H9 (cell line): ENCODE data around the gene DNAJC11. TPM values are rescaled to one million over a fixed set of nuclear protein-coding genes. Genes with fewer than 3 reads are reported as not detected.

Source experiments
- DNase-seq: peaks from one replicate; pipeline ENCODE4 v3.0.0-alpha.2; 2017
- H2AFZ ChIP-seq: one replicate; pipeline ENCODE4 v1.6.1; 2013; ENCODE audit warnings: mild to moderate bottlenecking, low read length, control low read depth, moderate library complexity
- H2AK5ac ChIP-seq: 2 replicates; pipeline ENCODE4 v1.6.1; 2013; ENCODE audit warnings: low read length, control low read depth, mixed read lengths; ENCODE audit not compliant: insufficient read length
- H2BK120ac ChIP-seq: one replicate; pipeline ENCODE4 v1.6.1; 2013; ENCODE audit warnings: low read depth, mild to moderate bottlenecking, low read length, control low read depth, inconsistent platforms; ENCODE audit not compliant: poor library complexity, severe bottlenecking
- H2BK12ac ChIP-seq: 2 replicates; pipeline ENCODE4 v1.6.1; 2013; ENCODE audit warnings: low read length, control low read depth, mixed read lengths, low read depth; ENCODE audit not compliant: insufficient read length
- H2BK15ac ChIP-seq: 2 replicates; pipeline ENCODE4 v1.6.1; 2013; ENCODE audit warnings: low read depth, low read length, control low read depth
- H2BK20ac ChIP-seq: one replicate; pipeline ENCODE4 v1.6.1; 2013; ENCODE audit warnings: low read depth, mild to moderate bottlenecking, low read length, control low read depth, inconsistent platforms; ENCODE audit not compliant: poor library complexity, severe bottlenecking
- H2BK5ac ChIP-seq: 2 replicates; pipeline ENCODE4 v1.6.1; 2013; ENCODE audit warnings: low read length, control low read depth, mixed read lengths; ENCODE audit not compliant: insufficient read length
- H3K14ac ChIP-seq: 2 replicates; pipeline ENCODE4 v1.6.1; 2013; ENCODE audit warnings: low read length, control low read depth; ENCODE audit not compliant: insufficient read depth
- H3K18ac ChIP-seq: 2 replicates; pipeline ENCODE4 v1.6.1; 2013; ENCODE audit warnings: low read depth, mild to moderate bottlenecking, mixed read lengths, low read length, control low read depth; ENCODE audit not compliant: insufficient read length
- H3K23ac ChIP-seq: 2 replicates; pipeline ENCODE4 v1.6.1; 2013; ENCODE audit warnings: low read length, control low read depth, mixed read lengths, low read depth; ENCODE audit not compliant: insufficient read length
- H3K23me2 ChIP-seq: 2 replicates; pipeline ENCODE4 v1.6.1; 2013; ENCODE audit warnings: low read depth, mild to moderate bottlenecking, mixed read lengths, low read length, control low read depth; ENCODE audit not compliant: insufficient read length, poor library complexity, severe bottlenecking
- H3K27ac ChIP-seq: 2 replicates; pipeline ENCODE4 v1.5.1; 2013; ENCODE audit warnings: low read length, control low read depth, mixed read lengths, low read depth; ENCODE audit not compliant: insufficient read length
- H3K27me3 ChIP-seq: 2 replicates; pipeline ENCODE4 v1.6.1; 2013; ENCODE audit warnings: low read length, control low read depth, inconsistent platforms; ENCODE audit not compliant: insufficient read depth
- H3K4ac ChIP-seq: 2 replicates; pipeline ENCODE4 v1.6.1; 2013; ENCODE audit warnings: low read depth, mild to moderate bottlenecking, control low read depth, inconsistent platforms, low read length, moderate library complexity
- H3K4me1 ChIP-seq: 2 replicates; pipeline ENCODE4 v1.6.1; 2013; ENCODE audit warnings: low read length, control low read depth, inconsistent platforms; ENCODE audit not compliant: insufficient read depth
- H3K4me2 ChIP-seq: 2 replicates; pipeline ENCODE4 v1.6.1; 2013; ENCODE audit warnings: low read length, control low read depth, mixed read lengths; ENCODE audit not compliant: insufficient read length, insufficient read depth
- H3K56ac ChIP-seq: 2 replicates; pipeline ENCODE4 v1.6.1; 2013; ENCODE audit warnings: low read depth, mild to moderate bottlenecking, mixed read lengths, low read length, control low read depth; ENCODE audit not compliant: insufficient read length
- H3K79me1 ChIP-seq: 2 replicates; pipeline ENCODE4 v1.6.1; 2013; ENCODE audit warnings: low read depth, mild to moderate bottlenecking, moderate library complexity, low read length, control low read depth, inconsistent platforms; ENCODE audit not compliant: insufficient read depth, poor library complexity, severe bottlenecking
- H3K79me2 ChIP-seq: 2 replicates; pipeline ENCODE4 v1.6.1; 2013; ENCODE audit warnings: low read length, control low read depth, inconsistent platforms; ENCODE audit not compliant: insufficient read depth
- H3K9ac ChIP-seq: 2 replicates; pipeline ENCODE4 v1.6.1; 2013; ENCODE audit warnings: low read length, control low read depth, mixed read lengths; ENCODE audit not compliant: insufficient read length; ENCODE audit errors: extremely low read depth
- H3K9me3 ChIP-seq: one replicate; pipeline ENCODE4 v1.6.1; 2013; ENCODE audit warnings: low read depth, low read length, inconsistent platforms; ENCODE audit not compliant: control insufficient read depth
- H3T11ph ChIP-seq: one replicate; pipeline ENCODE4 v1.6.1; 2013; ENCODE audit warnings: mild to moderate bottlenecking, low read length, control low read depth, inconsistent platforms
- H4K20me1 ChIP-seq: one replicate; pipeline ENCODE4 v1.6.1; 2013; ENCODE audit not compliant: control insufficient read depth, insufficient read length, insufficient read depth
- H4K5ac ChIP-seq: 2 replicates; pipeline ENCODE4 v1.6.1; 2013; ENCODE audit warnings: low read depth, mild to moderate bottlenecking, mixed read lengths, low read length, control low read depth; ENCODE audit not compliant: insufficient read length
- H4K8ac ChIP-seq: replicated peaks from 2 replicates; pipeline ENCODE4 v1.6.1; 2013; ENCODE audit warnings: low read length, control low read depth, mixed read lengths, low read depth; ENCODE audit not compliant: insufficient read length
- H4K91ac ChIP-seq: 2 replicates; pipeline ENCODE4 v1.6.1; 2013; ENCODE audit warnings: low read depth, mild to moderate bottlenecking, moderate library complexity, mixed read lengths, low read length, control low read depth; ENCODE audit not compliant: insufficient read length
- H3K27ac Mint-ChIP-seq, 3 experiments: 2 replicates in 2 of 3; 3 replicates in 1 of 3; pipeline ENCODE4 v1.8.0; 2020 to 2021; ENCODE audit warnings: mixed read lengths in 3 of 3, mild to moderate bottlenecking in 1 of 3, moderate library complexity in 1 of 3
- H3K27me3 Mint-ChIP-seq: 2 replicates; pipeline ENCODE4 v1.8.0; 2021; ENCODE audit warnings: low read depth, mild to moderate bottlenecking, moderate library complexity, mixed read lengths
- H3K36me3 Mint-ChIP-seq, 3 experiments: 2 replicates in 2 of 3; 3 replicates in 1 of 3; pipeline ENCODE4 v1.8.0; 2020 to 2021; ENCODE audit warnings: low read depth in 3 of 3, mixed read lengths in 3 of 3; ENCODE audit not compliant: insufficient read depth in 1 of 3
- H3K4me1 Mint-ChIP-seq, 2 experiments: 2 replicates each; pipeline ENCODE4 v1.8.0; 2020; ENCODE audit warnings: mixed read lengths in 2 of 2
- H3K4me3 Mint-ChIP-seq, 2 experiments: 2 replicates in 1 of 2; 3 replicates in 1 of 2; pipeline ENCODE4 v1.8.0; 2020 to 2021; ENCODE audit warnings: mild to moderate bottlenecking in 2 of 2, mixed read lengths in 2 of 2, moderate library complexity in 1 of 2
- H3K9me3 Mint-ChIP-seq, 2 experiments: 2 replicates in 1 of 2; 3 replicates in 1 of 2; pipeline ENCODE4 v1.8.0; 2020; ENCODE audit warnings: mild to moderate bottlenecking in 2 of 2, mixed read lengths in 2 of 2, moderate library complexity in 1 of 2
- WGBS: extraction: QIAGEN DNeasy Blood & Tissue Kit; methylation state at CpG from one replicate; pipeline ENCODE4 v1.1.7; 2013; ENCODE audit warnings: missing lambda C conversion rate, low lambda C conversion rate, mixed read lengths; ENCODE audit not compliant: insufficient read length; ENCODE audit errors: extremely low coverage; 5-methylcytosine and 5-hydroxymethylcytosine counted together
- total RNA-seq: library from RNA; stranded (reverse); gene quantifications from 2 replicates; pipeline ENCODE4 v1.2.1, GENCODE V29; 2021
- TF ChIP-seq, protein P1 (sequence below): fragments of 200-600 bp; sonication (generic); conservative IDR thresholded peaks from 3 replicates; pipeline ENCODE4 v1.8.0; 2021; ENCODE audit warnings: antibody characterized with exemption, mild to moderate bottlenecking

DNAJC11 gene
- total RNA-seq, 1 experiment from 2014 or later: 88.5 TPM

DNA sequence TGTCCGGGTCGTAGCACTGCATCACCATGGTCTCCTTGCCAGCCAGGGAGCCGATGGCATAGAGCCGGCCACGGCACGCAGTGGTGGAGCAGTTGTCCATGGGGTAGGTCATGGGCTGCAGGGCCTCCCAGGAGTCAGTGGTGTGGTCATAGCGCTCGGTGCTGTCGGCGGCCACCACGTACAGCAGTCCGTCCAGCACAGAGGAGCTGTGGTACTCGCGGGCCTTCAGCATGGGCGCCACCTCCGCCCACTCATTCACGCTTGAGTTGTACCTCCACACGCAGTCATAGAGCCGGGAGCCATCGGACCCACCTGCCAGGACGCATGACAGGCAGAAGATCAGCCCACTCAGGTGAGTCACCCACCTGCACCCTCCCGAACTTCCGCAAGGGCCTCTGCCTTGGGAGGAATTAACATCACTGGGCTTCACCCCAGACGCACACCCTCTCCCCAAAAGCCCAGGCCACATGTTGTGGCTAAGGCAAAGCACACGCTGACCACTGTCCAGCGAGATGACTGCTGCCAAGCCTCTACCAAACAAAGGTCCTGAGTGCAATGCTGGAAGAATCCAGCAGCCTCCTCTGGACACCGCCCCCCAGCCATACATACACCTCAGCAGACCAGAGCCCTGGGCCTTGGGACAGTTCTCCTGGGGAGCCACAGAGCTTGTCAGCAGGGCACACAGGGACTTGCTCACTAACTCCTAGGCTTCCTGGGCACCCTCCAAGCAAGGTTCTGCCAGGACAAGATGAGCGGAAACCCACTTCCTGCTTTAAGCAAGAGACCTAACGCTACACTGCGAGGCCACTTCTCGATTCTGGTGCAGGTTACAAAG lies 102.3 kb downstream of the DNAJC11 start:
- TF ChIP-seq, protein P1, sequence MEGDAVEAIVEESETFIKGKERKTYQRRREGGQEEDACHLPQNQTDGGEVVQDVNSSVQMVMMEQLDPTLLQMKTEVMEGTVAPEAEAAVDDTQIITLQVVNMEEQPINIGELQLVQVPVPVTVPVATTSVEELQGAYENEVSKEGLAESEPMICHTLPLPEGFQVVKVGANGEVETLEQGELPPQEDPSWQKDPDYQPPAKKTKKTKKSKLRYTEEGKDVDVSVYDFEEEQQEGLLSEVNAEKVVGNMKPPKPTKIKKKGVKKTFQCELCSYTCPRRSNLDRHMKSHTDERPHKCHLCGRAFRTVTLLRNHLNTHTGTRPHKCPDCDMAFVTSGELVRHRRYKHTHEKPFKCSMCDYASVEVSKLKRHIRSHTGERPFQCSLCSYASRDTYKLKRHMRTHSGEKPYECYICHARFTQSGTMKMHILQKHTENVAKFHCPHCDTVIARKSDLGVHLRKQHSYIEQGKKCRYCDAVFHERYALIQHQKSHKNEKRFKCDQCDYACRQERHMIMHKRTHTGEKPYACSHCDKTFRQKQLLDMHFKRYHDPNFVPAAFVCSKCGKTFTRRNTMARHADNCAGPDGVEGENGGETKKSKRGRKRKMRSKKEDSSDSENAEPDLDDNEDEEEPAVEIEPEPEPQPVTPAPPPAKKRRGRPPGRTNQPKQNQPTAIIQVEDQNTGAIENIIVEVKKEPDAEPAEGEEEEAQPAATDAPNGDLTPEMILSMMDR: no peak
- H3K79me1 ChIP-seq: no peaks in the 10 kb centered on the region
- Mint-ChIP-seq H3K4me1 (peaks cover 27 to 28% of the 10 kb centered on the region in 2 experiments), H3K27me3 (no peaks in the 10 kb centered on the region), H3K4me3 (peak overlapping the region; percentile 30 to 42; a peak in 3 of 5 replicates), H3K9me3 (no peaks in the 10 kb centered on the region), H3K27ac (peak overlapping the region in 1 of 3 experiments; percentile 67; a peak in 1 of 7 replicates), H3K36me3 (peaks cover 18 to 56% (median 44%) of the 10 kb centered on the region in 3 experiments)
- H4K91ac ChIP-seq: no peak overlapping the region
- H3K4ac ChIP-seq: no peak overlapping the region
- no peak overlapping the region for H4K8ac ChIP-seq
- DNase-seq: no peak
- H2AK5ac ChIP-seq: no peak overlapping the region
- no peak overlapping the region for H2AFZ ChIP-seq
- H4K20me1 ChIP-seq: peaks cover 2% of the 10 kb centered on the region
- WGBS: no CpG with 5 or more reads among the region's 31 CpGs
- H3K27ac ChIP-seq: no peak overlapping the region
- H4K5ac ChIP-seq: no peak overlapping the region
- no peak overlapping the region for H3K14ac ChIP-seq
- H3K18ac ChIP-seq: no peak overlapping the region
- H3T11ph ChIP-seq: no peak overlapping the region
- H2BK120ac ChIP-seq: no peak overlapping the region
- no peaks in the 10 kb centered on the region for H3K27me3 ChIP-seq
- peaks cover 21% of the 10 kb centered on the region for H3K23me2 ChIP-seq
- no peaks in the 10 kb centered on the region for H3K4me1 ChIP-seq
- H3K9ac ChIP-seq: no peak overlapping the region
- H3K79me2 ChIP-seq: peaks cover 18% of the 10 kb centered on the region; the same call in 1 of the 2 replicates
- H3K56ac ChIP-seq: no peak overlapping the region
- H2BK15ac ChIP-seq: no peak overlapping the region
- no peak overlapping the region for H3K23ac ChIP-seq
- no peak overlapping the region for H3K4me2 ChIP-seq
- no peaks in the 10 kb centered on the region for H3K9me3 ChIP-seq
- no peak overlapping the region for H2BK12ac ChIP-seq
- no peak overlapping the region for H2BK5ac ChIP-seq
- no peak overlapping the region for H2BK20ac ChIP-seq
